GM21423 (cell line): Measurements from ENCODE around the gene PRKG2.
A peak's percentile ranks its signal among the peaks of the same experiment; 100 is the strongest.

Experiments used
- ATAC-seq: cut with Tn5 transposase; IDR thresholded peaks from one replicate; pipeline ENCODE4 v1.9.1; 2021; ENCODE audit warnings: mild to moderate bottlenecking, moderate library complexity; ENCODE audit not compliant: unreplicated experiment

PRKG2 gene

DNA sequence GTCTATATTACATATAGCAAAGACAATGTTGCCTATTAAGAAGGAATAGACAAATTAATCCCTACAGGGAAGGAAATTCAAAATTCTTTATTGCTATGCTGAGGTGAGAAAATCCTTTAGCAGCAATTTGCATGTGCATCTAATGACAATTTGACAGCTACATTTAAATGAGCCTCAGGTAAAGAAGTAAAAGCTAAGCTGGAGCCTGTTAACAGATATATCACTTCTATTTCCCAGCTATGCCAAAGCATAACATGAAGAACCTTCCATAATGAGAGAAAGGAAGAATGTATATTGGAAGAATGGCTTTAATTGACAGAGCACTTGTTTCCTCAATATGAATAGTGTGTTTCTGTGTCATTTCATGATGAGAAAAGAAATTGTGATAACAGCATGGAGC is 112.9 kb downstream of the PRKG2 start:
- no peak for ATAC-seq

DNA sequence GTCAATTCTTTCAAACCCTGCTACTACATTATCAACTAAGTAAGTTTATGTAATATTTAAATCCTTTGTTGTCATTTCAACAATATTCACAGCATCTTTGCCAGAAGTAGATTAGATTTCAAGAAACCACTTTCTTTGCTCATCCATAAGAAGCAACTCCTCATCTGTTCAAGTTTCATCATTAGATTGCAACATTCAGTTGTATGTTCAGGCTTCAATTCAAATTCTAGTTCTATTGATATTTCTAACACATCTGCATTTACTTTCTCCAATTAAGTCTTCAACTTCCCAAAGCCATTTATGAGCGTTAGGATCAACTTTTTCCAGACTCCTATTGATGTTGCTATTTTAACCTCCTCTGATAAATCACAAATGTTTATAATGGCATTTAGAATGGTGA is 118.5 kb downstream of the PRKG2 start:
- no peak for ATAC-seq

DNA sequence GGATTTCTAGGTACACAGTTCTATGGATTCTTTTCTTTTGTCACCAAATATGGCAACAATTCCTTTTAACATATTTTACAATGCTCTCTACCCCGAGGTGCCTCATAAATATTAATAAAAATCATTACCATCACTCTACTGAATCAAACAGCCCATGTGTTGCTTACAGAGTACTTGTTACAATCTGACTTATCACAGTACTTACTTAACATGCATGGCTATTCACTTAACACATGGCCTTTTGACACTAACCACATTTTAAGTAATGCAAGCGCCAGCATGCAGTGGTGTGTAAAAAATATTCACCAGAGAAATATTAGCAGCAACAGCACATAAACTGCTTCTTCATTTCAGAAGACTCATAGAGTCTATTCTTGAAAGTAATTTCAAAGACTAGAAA is 119.6 kb downstream of the PRKG2 start:
- no peak for ATAC-seq

DNA sequence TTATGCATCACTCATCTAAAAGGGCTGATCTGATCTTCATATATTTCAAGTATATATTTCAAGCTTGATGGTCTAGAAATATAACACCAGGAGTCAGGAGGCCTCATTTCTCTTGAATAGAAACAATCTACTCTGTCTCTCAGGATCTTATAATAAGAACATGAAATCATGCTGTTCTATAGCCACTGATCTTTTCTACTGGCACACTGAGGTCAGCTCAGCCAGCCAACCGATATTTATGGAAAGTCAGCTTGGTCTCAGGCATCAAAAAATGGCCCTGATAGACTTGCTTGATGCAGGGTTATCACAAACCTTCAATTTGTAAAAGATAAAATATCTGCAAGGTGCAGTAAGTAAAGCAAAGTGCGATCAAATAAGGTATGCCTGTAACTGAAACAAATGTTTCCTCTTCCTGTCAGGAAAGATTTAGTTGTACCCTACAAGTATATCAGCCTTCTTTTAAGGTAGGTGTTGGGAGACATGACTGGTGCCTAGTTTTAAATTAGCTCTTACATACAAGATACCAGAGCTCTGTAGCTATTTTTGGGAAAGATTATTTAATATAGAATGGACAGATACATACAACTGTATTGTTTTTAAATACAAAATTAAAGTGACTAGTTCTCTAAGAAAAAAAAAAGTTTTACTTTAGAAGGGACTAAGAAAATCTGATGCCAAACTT is 121.2 kb downstream of the PRKG2 start:
- no peak for ATAC-seq

DNA sequence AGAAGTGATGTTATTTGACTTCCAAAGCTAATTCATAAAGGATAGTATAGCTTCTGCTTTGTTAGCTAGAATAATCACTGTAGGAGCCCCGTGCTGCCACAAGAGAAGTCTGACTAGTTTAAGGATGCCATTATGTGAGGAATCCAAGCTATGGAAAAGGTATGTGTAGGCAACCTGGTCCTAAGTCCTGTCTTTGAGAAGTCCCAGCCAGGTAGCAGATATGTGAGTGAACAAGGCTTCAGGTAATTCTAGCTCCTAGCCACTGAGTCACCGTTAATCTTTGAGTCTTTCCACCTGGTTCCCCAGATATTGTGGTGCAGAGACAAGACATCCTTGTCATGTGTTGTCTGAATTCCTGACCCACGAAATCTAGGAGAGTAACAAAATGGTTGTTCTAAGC is 129.0 kb downstream of the PRKG2 start:
- ATAC-seq: no peak

DNA sequence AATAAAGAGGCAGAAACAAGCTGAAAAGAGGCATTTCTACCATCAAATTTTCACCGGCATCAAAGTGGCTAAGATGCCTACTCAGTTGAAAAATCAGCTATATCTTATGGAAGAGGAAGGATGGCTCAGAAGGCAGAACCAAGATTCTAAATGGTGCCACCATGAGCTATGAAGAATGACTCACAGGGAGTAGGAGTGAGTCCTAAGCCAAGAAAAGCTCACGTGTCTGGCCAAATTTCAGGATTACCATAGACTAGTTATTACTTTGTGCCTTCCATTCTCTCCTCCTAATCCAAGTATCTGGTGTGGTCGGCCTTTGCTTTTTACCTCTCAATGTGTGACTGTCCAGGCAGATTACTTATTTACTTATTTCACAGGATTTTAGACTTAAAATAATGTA is 129.7 kb downstream of the PRKG2 start:
- ATAC-seq: no peak

DNA sequence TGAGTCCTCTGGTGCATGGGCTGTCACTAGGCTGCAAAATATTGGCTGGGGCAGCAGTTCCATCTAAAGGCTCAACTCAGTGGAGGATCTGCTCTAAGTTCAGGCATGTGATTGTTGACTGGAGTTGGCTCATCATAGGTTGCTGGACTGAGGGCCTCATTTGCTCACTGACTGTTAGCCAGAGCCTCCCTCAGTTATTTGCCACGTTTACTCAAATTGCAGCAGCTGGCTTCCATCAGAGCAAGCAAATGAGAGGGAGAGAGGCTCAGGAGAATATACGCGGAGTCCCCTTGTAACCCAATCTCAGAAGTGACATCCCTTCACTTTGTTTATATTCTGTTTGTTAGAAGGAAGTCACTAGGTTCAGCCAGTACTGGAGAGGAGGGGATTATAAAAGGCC is 130.4 kb downstream of the PRKG2 start:
- ATAC-seq: no peak

DNA sequence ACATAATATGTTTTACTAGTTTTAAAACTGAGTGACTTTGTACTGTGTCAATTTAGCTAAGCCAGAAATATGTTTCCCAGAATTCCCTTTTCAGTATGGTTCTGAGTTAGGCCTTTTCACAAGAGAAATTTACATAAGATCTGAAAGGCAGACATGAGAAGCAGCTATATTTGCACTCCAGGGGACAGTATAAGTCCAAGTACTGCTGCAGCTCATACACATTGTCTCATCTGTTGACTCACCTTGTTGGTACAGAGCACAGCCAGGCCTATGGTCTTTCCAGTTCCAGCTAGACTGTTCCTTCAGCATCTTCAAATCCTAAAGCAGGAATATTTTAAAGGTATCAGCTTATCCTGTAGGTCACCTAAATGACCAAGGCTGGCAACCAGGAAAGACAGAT is 131.0 kb downstream of the PRKG2 start:
- ATAC-seq: no peak

DNA sequence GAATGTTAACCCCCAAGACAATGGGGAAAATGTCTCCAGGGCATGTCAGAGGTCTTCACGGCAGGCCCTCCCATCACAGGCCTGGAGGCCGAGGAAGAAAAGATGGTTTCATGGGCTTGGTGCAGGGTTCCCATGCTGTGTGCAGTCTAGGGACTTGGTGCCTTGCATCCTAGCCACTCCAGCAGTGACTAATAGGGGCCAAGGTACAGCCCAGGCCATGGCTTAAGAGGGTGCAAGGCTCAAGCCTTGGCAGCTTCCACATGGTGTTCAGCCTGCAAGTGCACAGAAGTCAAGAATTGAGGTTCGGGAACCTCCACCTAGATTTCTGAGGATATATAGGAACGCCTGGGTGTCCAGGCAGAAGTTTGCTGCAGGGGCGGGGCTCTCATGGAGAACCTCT is 133.9 kb downstream of the PRKG2 start:
- no peak for ATAC-seq

DNA sequence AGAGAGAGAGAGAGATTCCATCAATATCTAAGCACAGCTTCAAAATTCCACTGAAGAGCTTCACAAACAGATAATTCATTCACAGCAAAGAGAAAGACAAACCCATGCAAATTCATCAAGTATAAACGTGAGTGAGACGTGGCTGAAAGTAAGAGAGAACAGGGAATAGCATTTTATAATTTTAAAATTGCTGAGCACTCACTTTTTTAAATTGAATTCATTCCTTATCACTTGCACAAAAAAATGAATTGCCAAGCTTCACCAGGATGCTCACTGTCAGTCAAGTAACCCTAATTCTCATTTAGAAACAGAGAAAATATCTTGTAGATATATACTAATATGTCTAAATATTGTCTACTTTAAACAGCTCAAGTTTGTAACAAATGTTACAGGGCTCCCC is 144.0 kb downstream of the PRKG2 start:
- no peak for ATAC-seq

DNA sequence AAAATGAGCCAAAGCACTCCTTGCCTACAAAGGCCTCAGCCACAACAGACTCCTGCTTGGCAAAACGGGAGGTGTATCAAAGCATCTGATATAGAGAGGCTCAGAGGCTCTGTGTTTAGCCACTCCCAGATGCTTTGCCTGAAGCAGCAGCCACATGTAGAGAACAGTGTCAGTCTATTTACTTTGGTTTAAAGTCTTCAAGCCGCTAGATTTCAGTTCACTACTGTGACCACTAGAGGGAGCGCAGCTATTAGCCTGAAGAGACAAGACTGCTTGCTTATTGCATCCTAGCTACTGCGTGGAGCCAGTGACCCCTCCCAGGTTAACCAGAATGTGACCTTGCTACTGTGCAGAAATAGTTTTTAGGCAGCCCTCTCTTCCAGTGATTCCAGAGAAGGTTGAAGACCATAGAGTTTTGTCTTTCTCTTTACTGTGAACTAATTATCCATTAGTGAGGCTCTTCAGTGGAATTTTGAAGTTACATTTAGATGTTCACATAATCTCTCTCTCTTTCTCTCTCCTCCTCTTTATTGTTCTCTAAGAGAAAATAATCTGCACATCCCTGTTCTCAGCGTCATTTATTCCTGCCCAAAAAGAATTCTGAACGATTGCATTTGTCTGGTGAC is 145.2 kb downstream of the PRKG2 start:
- ATAC-seq: peak; percentile 98

DNA sequence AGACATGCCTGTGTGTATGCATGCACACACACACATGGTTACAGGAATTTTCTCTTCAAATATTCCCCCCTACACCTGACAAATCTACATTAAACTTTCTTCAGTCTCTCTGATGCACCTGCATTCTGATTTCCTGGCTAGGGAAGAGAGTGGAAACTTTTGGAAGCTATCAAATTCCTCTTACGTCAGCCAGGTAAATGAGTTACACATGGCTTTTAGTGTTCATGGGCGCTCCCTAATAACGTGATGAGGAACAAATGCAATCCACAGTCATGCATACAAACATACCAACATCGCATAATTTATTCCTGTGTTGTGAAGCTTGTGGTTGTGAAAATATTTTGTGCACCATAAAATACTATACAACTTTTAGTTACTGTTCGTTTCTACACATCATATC is 149.6 kb downstream of the PRKG2 start:
- ATAC-seq: no peak

DNA sequence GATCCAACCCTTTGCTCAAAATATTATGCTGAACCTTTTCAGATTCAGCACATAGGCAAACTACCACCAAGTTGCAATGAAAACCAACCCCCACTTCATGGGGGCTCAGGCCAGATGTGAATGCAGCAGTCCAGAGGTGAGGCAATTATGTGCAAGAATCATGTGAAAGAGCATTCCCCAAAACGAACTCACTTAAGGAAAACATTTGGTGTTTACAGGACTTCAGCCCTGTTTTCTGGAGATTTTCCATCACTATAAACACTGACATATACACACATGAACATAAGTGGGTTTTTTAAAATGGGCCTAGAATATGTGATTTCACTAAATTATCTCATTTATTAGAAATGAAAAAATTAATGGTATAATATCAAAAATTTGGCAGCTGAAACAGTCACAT is 153.0 kb downstream of the PRKG2 start:
- ATAC-seq: no peak

DNA sequence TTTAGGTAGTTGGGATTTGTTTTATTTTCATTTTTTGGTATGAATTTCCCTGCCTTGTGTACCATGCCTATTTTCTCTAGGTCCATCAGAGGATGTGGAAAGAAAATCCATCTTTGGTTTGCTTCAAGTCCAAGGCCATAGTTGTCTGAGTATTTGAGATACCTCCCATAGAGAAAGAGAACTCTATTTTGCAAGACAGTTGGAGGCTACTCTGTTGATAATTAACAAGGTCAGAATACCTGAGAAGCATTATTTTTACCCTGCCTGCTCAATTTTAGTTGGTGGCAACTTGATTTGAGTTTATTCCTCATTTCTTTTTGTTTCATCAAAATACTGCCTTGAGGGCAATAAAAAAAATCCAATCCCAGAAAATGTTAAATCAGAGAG is 153.7 kb downstream of the PRKG2 start:
- ATAC-seq: no peak

DNA sequence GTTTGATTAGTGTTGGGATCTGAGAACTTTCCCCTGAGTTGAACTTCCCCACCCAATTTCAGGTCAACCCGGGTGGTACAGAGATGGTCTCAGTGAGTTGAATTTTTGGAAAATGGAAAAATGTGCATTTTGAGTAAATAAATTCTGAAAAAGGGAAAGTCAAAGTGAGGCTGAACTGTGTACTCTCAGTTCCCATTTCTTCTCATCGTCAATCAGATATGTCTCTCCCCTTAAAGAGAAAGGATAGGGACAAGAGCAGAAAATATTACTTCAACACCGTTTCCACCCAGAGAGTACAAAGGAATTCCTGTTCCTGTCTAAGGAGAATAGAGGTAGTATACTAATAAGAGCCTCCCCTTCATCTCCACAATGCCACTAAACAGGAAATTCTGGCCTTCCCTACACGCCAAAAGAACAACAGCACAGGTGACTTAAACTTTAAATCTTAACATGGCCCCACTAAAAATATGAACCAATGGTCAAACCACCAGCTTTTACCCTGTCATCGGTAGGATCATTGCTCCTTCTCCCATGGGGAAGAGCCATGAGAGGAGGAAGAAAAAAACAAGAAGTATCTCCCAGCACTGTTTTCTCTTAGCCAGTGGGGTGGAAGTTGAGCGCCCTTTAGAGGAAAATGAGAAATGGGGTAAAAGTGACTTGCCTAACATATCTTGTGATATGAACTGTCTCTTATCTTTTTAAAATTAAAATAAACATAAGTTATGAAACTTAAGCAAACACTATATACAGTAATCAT is 154.3 kb downstream of the PRKG2 start:
- no peak for ATAC-seq

DNA sequence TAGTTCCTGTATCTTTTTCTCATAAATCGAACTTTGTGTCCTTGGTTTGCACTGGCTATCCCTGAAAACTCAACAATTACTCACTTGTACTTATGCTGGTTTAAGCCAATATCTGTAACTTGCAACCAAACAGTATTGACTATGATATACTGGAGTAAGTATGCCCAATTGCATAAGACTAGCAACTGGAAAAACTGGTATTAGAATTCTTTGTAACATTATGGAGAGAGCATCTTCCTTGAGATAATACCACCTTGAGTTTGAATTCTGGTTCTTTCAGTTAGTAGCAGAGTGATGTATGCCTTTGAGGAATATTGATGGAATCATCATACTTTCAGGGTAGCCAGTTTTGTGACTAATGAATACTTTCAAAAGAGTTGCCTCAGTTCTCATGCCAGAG is 156.4 kb downstream of the PRKG2 start:
- no peak for ATAC-seq

DNA sequence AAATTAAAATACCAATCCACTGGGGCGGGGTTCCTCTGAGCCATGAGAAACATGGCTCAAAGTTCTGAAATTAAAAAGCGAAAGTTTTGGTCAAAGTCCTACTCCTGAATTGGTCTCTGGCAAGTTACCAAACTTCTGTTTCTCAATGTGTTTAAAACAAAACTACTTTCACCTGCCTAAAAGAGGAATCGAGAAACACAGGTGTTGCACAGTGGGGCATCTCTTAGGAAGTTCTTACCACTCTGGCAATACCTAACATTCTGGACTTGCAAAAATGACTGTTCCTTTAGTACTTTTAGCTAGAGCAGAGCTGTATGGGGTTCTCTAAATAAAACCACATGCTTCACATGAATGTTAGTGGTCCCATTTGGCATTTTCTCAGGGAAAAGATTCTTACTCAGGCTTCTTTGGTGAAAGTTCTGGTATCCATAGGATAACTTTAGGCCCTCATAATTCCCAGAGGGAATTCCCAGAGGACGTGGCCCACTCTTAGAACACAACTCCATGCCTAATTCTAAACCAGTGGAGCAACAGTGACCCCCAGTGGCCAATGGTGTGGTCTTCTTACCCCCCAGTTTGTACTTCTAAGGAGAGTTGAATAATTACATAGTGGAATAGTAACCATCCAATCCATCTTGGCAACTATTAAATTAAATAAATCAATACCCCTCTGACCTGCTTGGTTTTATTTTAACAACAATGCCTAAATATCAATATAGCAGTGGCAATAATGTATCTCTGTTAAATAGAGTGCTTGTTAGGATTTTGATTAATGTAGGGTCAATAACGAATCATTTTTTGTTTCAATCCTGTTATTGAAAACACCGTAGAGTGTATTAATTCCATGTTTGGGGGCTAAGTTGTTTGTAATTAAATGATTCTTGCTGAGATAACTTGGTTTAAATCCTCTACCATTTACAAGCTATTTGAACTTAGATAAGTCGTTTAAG is 162.6 kb downstream of the PRKG2 start:
- ATAC-seq: peak; percentile 99

DNA sequence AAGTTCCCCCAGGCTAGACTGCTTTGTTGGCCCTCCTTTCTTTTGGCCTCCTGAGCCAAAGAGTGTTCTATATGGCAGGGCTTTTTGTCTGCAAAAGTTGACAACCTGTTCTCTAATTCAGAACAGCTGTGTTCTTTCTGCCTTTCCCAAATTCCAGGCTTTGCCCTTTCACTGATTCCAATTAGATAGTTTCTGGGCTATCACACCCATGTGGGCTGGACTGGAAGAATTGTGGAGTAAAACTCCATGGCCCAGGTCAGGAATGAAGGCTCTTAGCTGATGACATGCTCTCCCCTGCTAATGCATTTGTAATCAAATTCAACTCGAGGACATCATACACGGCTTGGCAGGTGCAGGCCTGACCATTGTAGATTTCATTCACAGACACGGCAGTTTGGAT is 165.1 kb downstream of the PRKG2 start:
- ATAC-seq: no peak

DNA sequence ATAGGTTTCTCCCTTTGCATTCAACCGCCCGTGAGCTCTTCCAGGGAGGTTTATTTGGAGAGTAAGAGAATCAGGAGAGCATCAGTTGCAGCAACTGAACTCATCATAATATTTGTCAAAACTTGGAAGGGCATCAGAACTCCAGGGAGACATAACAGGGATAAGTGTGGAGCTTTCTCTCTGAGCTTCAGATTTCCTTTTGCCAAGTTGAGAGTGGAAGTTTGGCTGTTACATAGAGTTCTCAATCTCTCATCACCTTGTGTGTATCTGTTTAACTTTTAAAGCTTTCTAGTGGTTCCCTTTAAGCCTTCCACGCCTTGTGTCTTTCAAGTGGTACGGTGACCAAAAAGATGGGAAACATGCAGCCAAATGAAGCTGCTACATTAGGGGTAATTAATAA is 165.7 kb downstream of the PRKG2 start:
- no peak for ATAC-seq

DNA sequence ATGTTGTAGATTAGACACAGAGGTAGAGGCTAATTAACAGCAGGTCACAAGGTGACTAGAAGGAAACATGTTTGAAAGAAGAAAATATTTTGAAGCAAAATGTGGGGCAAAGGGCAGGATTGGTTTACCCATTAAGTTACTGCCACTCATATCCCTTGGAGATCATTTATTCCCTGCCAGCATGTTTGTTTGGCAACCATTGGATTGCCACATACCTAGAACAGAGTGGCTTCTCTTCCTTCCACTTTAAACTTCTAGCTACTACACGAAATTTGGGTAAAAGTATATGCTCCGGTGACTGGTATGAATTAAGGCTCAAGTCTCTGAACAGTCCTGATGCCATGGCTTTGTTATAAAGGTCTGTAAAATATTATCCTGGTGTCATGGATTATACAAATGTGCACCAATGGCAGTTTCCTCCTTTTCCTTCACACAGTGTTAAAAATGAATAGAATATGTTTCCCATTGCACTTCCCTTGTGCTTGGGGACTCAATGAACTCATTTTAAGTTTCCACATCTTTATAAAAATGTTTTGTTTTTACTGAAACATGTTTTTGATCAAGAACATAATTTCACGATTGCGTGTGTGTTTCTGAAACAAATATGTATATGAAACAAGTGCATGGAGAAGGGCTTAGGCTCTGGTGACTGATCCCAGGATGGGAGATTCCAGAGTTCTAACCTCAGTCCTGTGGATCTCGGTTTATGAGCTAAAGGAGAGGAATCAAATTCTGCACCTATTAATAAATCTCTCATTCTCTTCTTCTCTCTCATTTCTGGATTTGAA is 172.2 kb downstream of the PRKG2 start:
- no peak for ATAC-seq
